ENCODE data around the gene MX2.

Gene MX2

GRCh38 chr21:41431788-41432548, 70.1 kb downstream of the MX2 start:
- no peak for DNase-seq
- intact Hi-C loops (cut with DNase I): no loop called here

GRCh38 chr21:41432562-41433460, 71.0 kb downstream of the MX2 start:
- intact Hi-C loops (cut with DNase I): no loop called here
- no peak for DNase-seq

DNA sequence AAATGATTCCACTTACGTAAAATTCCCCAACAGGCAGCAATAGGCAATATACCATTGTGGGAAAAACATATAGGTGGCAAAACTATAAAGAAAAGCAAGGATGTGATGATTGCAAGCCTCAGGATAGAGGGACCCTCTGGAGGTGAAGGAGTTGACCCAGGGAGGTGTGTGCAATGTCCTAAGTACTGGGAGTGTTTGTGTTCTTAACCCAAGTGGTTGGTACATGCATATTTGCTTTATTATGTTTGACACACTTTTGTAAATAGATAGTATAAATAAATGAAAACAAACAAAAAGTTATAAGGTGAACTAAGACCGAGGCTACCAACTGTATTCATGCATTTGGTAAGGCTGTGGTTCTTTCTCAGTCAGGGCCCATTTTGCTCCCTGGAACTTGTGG, 71.7 kb downstream of the MX2 start:
- intact Hi-C loops (cut with DNase I): no loop called here
- no peak for DNase-seq

DNA sequence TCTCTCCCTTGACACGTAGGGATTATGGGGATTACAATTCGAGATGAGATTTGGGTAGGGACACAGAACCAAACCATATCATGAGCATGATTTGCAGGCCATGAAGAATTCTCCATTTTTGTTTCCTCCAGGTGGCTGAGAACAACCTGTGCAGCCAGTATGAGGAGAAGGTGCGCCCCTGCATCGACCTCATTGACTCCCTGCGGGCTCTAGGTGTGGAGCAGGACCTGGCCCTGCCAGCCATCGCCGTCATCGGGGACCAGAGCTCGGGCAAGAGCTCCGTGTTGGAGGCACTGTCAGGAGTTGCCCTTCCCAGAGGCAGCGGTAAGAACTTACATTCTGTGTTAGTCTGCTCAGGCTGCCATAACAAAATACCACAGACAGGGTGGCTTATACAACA, 73.9 kb downstream of the MX2 start:
- intact Hi-C loops (cut with DNase I): no loop called here
- no peak for DNase-seq

GRCh38 chr21:41437729-41438128, 75.9 kb downstream of the MX2 start:
- intact Hi-C loops (cut with DNase I): no loop called here
- no peak for DNase-seq

- intact Hi-C loops (cut with DNase I): no loop called here
- DNase-seq: no peak
These were observed 76.7 kb downstream of the MX2 start for GRCh38 chr21:41438425-41439113.

DNA sequence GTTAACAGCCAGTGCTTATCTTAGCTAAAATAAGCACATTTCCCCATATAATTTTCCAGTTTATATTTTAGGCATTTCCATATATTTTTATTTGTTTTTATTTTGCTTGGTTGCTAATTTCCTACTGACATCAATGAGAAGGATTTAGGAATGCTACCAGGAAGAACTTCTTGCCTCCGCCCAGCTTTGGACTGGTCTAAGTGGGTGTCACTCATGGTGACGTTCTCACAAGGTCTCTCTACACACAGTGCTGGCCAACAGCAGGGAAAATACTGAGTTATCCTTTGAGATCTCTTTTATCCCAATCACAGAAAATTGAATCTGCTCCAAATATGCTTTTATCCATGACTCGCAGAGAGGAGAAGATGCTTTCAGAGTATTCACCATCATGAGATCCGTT, 77.4 kb downstream of the MX2 start:
- peak in 1 of 10 donors; percentile 35 for DNase-seq
- intact Hi-C loops (cut with DNase I): no loop called here

- peak in 1 of 10 donors; percentile 45 for DNase-seq
- intact Hi-C loops (cut with DNase I): no loop called here
These were observed 79.7 kb downstream of the MX2 start for GRCh38 chr21:41441546-41441945.

GRCh38 chr21:41442481-41443186, 80.8 kb downstream of the MX2 start:
- DNase-seq: no peak
- intact Hi-C loops (cut with DNase I): no loop called here

DNA sequence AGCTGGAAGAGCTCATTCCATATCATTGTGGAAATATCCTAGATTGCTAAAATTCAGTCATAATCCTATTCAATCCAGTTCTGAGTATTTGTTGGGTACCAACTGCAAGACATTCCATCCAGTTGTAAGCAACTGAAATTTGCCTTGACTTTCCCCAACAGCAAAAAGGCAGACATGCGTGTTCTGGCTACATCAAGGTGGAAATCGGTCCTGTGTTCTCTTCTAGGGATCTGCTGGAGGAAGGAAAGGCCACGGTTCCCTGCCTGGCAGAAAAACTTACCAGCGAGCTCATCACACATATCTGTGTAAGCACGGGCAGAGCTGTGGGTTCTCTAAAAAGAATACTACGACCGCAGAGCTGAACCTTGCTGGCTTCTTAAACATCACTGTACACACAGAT, 81.7 kb downstream of the MX2 start:
- intact Hi-C loops (cut with DNase I): no loop called here
- no peak for DNase-seq

DNA sequence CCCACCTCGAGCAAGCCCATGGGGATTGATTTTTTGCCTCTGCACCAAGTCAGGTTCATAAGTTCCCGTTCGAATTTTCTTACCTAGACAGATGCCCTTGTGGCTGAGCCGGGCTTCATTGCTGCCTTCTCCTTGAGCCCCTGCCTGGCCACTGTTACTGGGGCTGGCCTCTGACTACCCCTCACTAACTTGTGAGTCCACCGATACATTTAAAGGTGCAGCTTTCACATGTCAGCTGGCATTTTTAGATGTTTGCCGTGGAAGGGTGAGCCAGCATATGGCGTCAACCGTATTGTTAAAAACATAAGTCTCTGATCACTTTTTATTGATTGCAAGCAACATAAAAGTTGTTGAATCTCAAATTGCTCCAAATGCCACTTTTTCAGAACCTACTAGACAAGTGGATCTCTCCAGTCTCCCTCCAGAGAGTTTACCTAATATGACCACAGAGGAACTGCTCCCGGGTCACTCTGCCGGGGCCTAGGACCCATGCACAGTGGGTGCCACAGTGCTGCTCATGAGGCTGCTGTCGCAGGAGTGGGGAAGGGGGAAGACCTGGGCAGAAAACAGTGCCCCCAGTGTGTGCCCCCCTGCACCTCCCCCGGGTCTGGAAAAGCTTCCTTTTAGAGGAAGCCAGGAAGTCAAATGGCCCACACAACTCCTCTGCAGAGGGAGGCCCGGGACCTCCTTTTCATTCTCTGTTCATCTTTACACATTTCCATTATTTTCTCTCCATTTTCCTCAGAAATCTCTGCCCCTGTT, 83.1 kb downstream of the MX2 start:
- no peak for DNase-seq
- intact Hi-C loops (cut with DNase I): no loop called here

DNA sequence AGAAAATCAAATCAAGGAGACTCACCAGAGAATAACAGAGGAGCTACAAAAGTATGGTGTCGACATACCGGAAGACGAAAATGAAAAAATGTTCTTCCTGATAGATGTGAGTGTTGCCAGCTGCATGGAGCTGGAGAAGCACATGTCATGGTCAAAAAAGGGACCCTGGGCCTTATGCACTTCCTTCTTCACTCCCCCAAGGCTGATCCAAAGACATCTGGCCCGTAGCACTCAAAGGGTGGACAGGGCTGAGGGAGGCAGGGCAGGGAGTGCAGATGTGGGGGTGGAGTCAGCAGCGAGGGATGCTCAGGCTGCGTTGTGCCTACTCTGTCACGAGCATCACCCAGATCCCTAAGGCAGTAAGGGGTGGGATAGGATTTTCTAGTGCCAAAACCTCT, 83.6 kb downstream of the MX2 start:
- DNase-seq: no peak
- intact Hi-C loops (cut with DNase I): no loop called here

GRCh38 chr21:41446586-41446985, 84.8 kb downstream of the MX2 start:
- intact Hi-C loops (cut with DNase I): no loop called here

DNA sequence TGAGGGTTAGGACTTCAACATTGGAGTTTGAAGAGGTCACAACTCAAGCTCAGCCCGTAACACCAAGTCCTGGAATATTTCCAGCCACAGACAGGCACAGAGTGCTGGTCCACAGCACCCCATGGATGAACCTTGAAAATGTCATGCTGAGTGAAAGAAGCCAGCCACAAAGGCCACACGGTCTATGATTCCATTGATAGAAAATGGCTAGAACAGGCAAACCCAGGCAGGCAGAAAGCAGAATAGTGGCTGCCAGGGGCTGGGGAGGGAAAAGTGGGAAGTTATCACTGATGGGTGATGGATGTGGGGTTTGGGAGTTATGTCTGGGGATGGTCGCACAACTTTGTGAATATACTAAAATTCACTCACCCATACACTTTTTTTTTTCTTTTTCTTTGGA, 85.5 kb downstream of the MX2 start:
- no peak for DNase-seq
- intact Hi-C loops (cut with DNase I): no loop called here

More at GRCh38 chr21:41446586-41446985, 84.8 kb downstream of the MX2 start:
- no peak for DNase-seq

DNA sequence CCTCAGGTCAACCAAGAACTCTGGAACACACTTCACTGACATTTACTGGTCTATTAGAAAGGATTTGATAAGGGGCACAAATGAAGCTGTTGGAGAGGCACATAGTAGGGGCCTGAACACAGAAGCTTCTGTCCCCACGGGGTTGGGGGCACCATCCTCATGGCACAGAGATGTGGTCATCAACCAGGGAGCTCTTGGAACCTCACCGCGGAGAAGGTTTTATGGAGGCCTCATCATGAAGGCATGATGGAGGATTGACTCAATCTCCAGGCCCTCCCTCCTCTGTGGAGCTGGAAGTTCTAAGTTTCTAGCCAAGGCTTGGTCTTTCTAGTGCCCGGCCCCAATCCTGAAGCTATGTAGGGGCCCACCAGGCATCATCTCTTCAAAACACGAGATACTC, 87.8 kb downstream of the MX2 start:
- intact Hi-C loops (cut with DNase I): no loop called here
- no peak for DNase-seq

DNA sequence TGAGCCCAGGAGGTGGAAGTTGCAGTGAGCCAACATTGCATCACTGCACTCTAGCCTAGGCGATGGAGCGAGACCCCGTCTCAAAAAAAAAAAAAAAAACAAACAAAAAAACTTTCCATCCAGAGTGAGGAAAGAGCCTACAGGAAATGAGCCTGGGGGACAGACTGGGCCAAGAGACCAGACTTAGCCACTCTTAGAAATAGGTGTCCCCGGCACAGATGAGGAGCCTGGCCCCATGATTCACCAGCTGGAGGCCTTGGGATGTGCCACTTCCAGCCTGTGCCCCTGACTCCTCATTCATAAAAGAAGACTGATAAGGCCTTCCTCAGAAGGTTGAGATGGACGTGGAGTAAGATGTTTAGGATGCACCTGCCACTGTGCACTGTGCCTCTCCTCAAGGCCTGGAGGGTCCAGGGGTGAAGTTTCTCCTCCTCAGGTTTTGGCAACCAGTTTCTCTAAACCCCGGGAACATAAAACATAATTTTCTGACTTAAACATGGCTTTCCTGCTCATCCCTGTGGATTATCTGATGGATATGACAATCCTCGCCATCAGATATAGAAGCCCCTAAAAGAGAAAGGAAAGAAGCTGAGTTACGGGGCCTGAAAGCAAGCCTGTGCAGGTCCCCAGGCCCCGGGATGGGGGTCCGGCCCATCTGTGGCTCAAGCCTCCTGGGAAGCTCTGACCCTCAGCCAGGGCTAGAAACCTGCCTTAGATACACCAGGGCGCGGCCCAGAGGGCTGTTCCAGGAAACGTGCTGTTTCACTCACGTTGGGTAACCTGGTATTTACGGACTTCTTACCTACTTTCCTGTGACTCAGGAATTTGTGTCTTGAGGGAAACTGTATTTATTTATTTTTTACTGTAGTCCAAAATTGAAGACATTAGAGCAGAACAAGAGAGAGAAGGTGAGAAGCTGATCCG, 90.2 kb downstream of the MX2 start:
- intact Hi-C loops (cut with DNase I): no loop called here
- DNase-seq: no peak

GRCh38 chr21:41453198-41453597, 91.4 kb downstream of the MX2 start:
- no peak for DNase-seq
- intact Hi-C loops (cut with DNase I): no loop called here

GRCh38 chr21:41453761-41454160, 91.9 kb downstream of the MX2 start:
- DNase-seq: no peak
- intact Hi-C loops (cut with DNase I): no loop called here

DNA sequence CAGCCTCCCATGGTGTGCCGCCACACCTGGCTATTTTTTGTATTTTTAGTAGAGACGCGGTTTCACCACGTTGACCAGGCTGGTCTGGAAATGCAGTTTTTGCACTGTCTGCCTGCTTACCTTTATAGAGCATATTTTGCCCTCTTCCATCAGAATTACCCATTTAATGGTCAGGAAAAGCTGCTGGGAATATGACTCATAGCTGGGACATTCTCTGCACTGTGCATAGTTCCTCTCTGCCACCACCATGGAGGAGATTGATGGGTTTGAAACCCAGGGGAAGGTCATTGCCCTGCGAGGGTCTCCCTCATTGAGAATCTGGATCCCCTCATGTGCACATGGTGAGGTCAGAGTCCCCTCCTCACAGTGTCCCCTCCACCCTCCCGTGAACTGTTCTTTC, 96.3 kb downstream of the MX2 start:
- DNase-seq: no peak
- intact Hi-C loops (cut with DNase I): no loop called here
